SK-N-MC (cell line): ENCODE data around the gene IPO9.

Experiments
- DNase-seq: peaks from one replicate; pipeline ENCODE4 v3.0.0-alpha.2; 2011; ENCODE audit warnings: low read depth, low spot score
- H3K27ac ChIP-seq: fragments of 200-600 bp; sonication (generic); 2 replicates; pipeline ENCODE4 v1.5.1; 2016; ENCODE audit warnings: mixed run types
- H3K36me3 ChIP-seq: fragments of 200-600 bp; sonication (generic); 2 replicates; pipeline ENCODE4 v1.6.1; 2017; ENCODE audit warnings: antibody characterized with exemption, low read length, mixed read lengths; ENCODE audit not compliant: insufficient read depth
- H3K4me3 ChIP-seq: fragments of 200-600 bp; sonication (generic); 2 replicates; pipeline ENCODE4 v1.5.1; 2016
- H3K9ac ChIP-seq: fragments of 200-600 bp; sonication (generic); 2 replicates; pipeline ENCODE4 v1.8.0; 2017; ENCODE audit warnings: mixed run types, mixed read lengths; ENCODE audit not compliant: insufficient read length
- H3K9me3 ChIP-seq: fragments of 200-600 bp; sonication (generic); 2 replicates; pipeline ENCODE4 v1.6.1; 2017; ENCODE audit warnings: low read depth, mild to moderate bottlenecking, antibody characterized with exemption, low read length, moderate library complexity, mixed read lengths
- EZH2 ChIP-seq: fragments of 200-600 bp; sonication (generic); IDR thresholded peaks from one replicate; pipeline ENCODE4 v1.6.1; 2017; ENCODE audit warnings: antibody characterized with exemption
- FOXP2 ChIP-seq: optimal IDR thresholded peaks from 2 replicates; pipeline ENCODE3; 2011; ENCODE audit warnings: mild to moderate bottlenecking, moderate library complexity; ENCODE audit not compliant: insufficient read depth; ENCODE audit errors: extremely low read length, control extremely low read depth
- POLR2AphosphoS5 ChIP-seq: IDR thresholded peaks from 2 replicates; pipeline ENCODE4 v1.6.1; 2012; ENCODE audit warnings: mild to moderate bottlenecking, low read depth, low read length, borderline replicate concordance

IPO9 gene

DNA sequence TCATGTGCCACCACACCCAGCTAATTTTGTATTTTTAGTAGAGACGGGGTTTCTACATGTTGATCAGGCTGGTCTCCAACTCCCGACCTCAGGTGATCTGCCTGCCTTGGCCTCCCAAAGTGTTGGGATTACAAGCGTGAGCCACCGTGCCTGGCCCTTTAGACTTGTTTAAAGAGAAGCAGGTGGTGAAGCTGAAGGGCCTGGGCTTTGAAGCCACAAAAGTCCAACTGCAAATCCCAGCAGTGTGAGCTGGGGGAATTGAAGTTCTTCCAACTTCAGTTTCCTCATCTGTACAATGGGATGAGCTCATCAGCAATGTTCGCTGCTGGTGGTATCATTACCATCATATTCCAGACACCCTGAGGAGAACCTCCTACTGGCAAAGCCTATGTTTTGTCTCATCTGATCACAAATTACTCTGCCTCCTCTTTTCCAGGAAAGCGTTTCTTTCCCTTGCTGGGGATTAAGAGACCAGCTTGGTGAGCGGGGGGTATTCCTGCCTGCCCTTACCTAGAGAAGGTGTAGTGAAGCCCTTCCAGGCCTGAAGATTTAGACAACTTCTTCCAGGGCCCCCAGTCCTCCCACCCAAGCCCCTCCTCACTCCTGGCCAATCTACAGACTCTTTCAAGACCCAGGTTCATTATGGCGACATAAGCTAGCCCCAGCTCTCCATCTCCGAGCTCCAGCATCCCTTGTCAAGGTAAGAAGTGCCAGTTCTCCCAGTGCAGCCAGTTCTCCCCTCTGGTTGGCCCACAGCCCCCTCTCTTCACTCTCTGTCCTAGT is 57.3 kb downstream of the IPO9 start:
- H3K27ac ChIP-seq: no peak overlapping the region
- no peaks in the 10 kb centered on the region for H3K36me3 ChIP-seq
- DNase-seq: no peak
- no peaks in the 10 kb centered on the region for H3K9me3 ChIP-seq
- no peak overlapping the region for H3K4me3 ChIP-seq
- no peak overlapping the region for H3K9ac ChIP-seq
- TF ChIP-seq POLR2AphosphoS5: no peak
- TF ChIP-seq FOXP2: no peak
- TF ChIP-seq EZH2: no peak

DNA sequence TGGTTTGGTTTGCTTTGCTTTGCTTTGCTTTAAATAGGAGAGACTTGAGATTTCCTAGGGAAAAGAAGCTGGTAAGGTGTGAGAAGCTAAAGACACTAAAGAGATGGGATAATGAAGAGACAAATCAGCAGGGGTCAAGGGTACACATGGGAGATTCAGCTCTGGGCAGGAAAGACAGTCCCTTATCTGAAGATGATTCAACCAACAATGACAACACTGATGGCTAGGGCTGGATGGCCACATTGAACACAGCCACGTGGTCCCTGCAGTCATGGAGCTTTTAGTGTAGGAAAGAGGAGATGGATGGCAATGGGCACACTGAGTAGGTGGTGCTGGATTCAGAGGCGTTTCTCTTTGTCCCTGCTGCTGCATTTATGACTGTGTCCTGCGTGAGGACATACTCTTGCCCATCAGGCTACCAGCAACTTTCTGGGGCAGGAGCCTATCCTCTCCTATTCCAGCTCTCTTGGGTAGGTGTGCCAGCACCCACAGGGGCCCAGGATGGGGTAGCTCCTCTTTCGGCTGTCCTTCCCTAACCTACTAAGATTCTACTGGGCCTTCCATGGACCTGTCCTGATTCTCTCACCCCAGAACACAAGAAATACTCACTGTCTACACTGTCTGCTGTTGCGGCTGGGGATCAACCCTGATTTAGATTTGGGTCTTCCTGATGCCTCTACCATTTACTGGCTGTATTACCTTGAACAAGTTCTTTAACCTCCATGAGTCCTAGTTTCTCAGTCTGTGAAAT is 58.3 kb downstream of the IPO9 start:
- H3K4me3 ChIP-seq: no peak overlapping the region
- no peaks in the 10 kb centered on the region for H3K36me3 ChIP-seq
- DNase-seq: no peak
- H3K27ac ChIP-seq: no peak overlapping the region
- no peak for TF ChIP-seq FOXP2
- TF ChIP-seq POLR2AphosphoS5: no peak
- no peak for TF ChIP-seq EZH2
- no peaks in the 10 kb centered on the region for H3K9me3 ChIP-seq
- H3K9ac ChIP-seq: no peak overlapping the region

- Histone ChIP-seq H3K9me3 (no peaks in the 10 kb centered on the region), H3K4me3 (peak within 1 kb of the TSS; percentile 69), H3K9ac (no peak within 1 kb of the TSS), H3K36me3 (no peaks in the 10 kb centered on the region), H3K27ac (no peak within 1 kb of the TSS)
- DNase-seq: no peak
- no peak for TF ChIP-seq EZH2
- no peak for TF ChIP-seq POLR2AphosphoS5
- TF ChIP-seq FOXP2: no peak
Observed at GRCh38 chr1:201888282-201889089, 59.5 kb downstream of the IPO9 start, which contains the start of gene SHISA4. SHISA4 (plus strand) TSS chr1:201888898; CDS start chr1:201888995, 97 bp downstream.

- no peaks in the 10 kb centered on the region for H3K9me3 ChIP-seq
- H3K36me3 ChIP-seq: no peaks in the 10 kb centered on the region
- DNase-seq: no peak
- no peak overlapping the region for H3K27ac ChIP-seq
- H3K4me3 ChIP-seq: peak overlapping the region; percentile 69
- TF ChIP-seq POLR2AphosphoS5 (no peak), EZH2 (no peak), FOXP2 (no peak)
- H3K9ac ChIP-seq: no peak overlapping the region
Observed at GRCh38 chr1:201889090-201889968, 60.4 kb downstream of the IPO9 start.

DNA sequence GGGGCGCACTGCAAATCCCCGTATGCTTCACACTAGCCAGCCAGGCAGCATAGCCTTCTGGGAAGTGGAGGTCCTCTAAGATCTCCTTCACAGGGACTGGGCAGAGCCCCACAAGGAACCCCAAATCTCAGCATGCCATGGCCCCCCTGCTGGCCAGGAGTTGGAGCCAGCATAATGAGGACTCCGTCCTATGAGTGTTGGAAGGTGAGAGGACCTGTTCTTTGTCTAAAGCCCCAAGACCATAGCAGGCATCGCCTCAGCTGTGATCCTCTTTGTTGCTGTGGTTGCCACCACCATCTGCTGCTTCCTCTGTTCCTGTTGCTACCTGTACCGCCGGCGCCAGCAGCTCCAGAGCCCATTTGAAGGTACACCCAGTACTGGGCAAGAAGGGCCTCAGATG is 61.3 kb downstream of the IPO9 start:
- Histone ChIP-seq H3K27ac (no peak overlapping the region), H3K36me3 (no peaks in the 10 kb centered on the region), H3K9ac (no peak overlapping the region), H3K4me3 (no peak overlapping the region), H3K9me3 (no peaks in the 10 kb centered on the region)
- TF ChIP-seq FOXP2 (no peak), POLR2AphosphoS5 (no peak), EZH2 (no peak)
- no peak for DNase-seq

GRCh38 chr1:201890806-201891450 is 62.0 kb downstream of the IPO9 start:
- DNase-seq: no peak
- Histone ChIP-seq H3K27ac (no peak overlapping the region), H3K9ac (no peak overlapping the region), H3K9me3 (no peaks in the 10 kb centered on the region), H3K4me3 (no peak overlapping the region), H3K36me3 (no peaks in the 10 kb centered on the region)
- no peak for TF ChIP-seq FOXP2
- TF ChIP-seq EZH2: no peak
- no peak for TF ChIP-seq POLR2AphosphoS5

DNA sequence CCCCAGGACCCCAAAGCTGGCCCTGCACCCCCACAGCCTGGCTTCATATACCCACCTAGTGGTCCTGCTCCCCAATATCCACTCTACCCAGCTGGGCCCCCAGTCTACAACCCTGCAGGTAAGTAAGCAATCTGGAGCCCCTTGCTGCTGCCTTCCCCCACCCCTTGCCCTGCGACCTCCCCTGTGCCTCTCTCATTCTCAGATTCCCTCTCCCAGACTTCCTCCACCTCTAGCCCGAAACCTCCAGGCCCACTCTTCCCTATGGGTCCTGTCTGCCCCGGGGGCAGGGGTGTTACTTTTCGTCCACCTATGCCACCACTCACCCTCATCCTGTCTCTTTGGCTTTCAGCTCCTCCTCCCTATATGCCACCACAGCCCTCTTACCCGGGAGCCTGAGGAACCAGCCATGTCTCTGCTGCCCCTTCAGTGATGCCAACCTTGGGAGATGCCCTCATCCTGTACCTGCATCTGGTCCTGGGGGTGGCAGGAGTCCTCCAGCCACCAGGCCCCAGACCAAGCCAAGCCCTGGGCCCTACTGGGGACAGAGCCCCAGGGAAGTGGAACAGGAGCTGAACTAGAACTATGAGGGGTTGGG is 62.6 kb downstream of the IPO9 start:
- H3K27ac ChIP-seq: no peak overlapping the region
- no peak for DNase-seq
- no peak overlapping the region for H3K4me3 ChIP-seq
- H3K36me3 ChIP-seq: no peaks in the 10 kb centered on the region
- H3K9ac ChIP-seq: no peak overlapping the region
- H3K9me3 ChIP-seq: no peaks in the 10 kb centered on the region
- no peak for TF ChIP-seq POLR2AphosphoS5
- TF ChIP-seq FOXP2: no peak
